PC-3 (cell line): Measurements from ENCODE around the gene PNRC2. TPM values are rescaled to one million over a fixed set of nuclear protein-coding genes. Genes with fewer than 3 reads are reported as not detected.
"Not testable (repeated sequence)": the region's sequence is repeated elsewhere in the genome, so short reads cannot be mapped to it uniquely, and the experiment has no call there.

Experiments
- ATAC-seq: fragments of 200-7000 bp; cut with Tn5 transposase; 2 replicates; pipeline ENCODE4 v1.9.1; 2020; ENCODE audit warnings: mild to moderate bottlenecking, moderate library complexity
- BruUV-seq: library from RNA; stranded (reverse); fragments of 400-500 nt; replicated peaks from 2 replicates; lab custom pipeline; 2021; lab: Mats Ljungman, UMichigan
- CTCF ChIA-PET: fragments of 300-600 bp; sonication (Branson Sonifier 250); formaldehyde crosslinking; loops from one replicate; lab custom pipeline; 2022; ENCODE audit warnings: antibody characterized with exemption; lab: Charles Lee
- POLR2A ChIA-PET: fragments of 300-600 bp; sonication (Branson Sonifier 250); formaldehyde crosslinking; loops from one replicate; lab custom pipeline; 2022; ENCODE audit warnings: antibody characterized with exemption; ENCODE audit not compliant: unreplicated experiment; lab: Charles Lee
- DNase-seq: peaks from one replicate; pipeline ENCODE4 v3.0.0-alpha.2; 2015
- H2AFZ ChIP-seq: fragments of 300-600 bp; sonication (generic); 2 replicates; pipeline ENCODE4 v1.6.0; 2016; ENCODE audit warnings: antibody characterized with exemption, low read length
- H3F3A ChIP-seq: fragments of 300-600 bp; sonication (generic); one replicate; pipeline ENCODE4 v1.6.0; 2017; ENCODE audit warnings: antibody characterized with exemption, low read length, control low read depth, mild to moderate bottlenecking; ENCODE audit not compliant: unreplicated experiment
- H3K27ac ChIP-seq: fragments of 300-600 bp; sonication (generic); 2 replicates; pipeline ENCODE4 v1.5.1; 2016; ENCODE audit warnings: mild to moderate bottlenecking, low read length
- H3K27me3 ChIP-seq: fragments of 300-600 bp; sonication (generic); 2 replicates; pipeline ENCODE4 v1.6.1; 2016; ENCODE audit warnings: low read length, mixed read lengths
- H3K36me3 ChIP-seq: fragments of 300-600 bp; sonication (generic); 2 replicates; pipeline ENCODE4 v1.6.1; 2016; ENCODE audit warnings: low read depth, mixed run types, low read length, mixed read lengths
- H3K4me1 ChIP-seq: fragments of 300-600 bp; sonication (generic); 2 replicates; pipeline ENCODE4 v1.5.1; 2016; ENCODE audit warnings: low read length; ENCODE audit not compliant: insufficient read depth
- H3K4me2 ChIP-seq: fragments of 300-600 bp; sonication (generic); 2 replicates; pipeline ENCODE4 v1.6.0; 2016; ENCODE audit warnings: low read length
- H3K4me3 ChIP-seq: fragments of 300-600 bp; sonication (generic); 2 replicates; pipeline ENCODE4 v1.5.1; 2016; ENCODE audit warnings: mild to moderate bottlenecking, low read length, mixed read lengths
- H3K79me2 ChIP-seq: fragments of 300-600 bp; sonication (generic); 2 replicates; pipeline ENCODE4 v1.6.1; 2017; ENCODE audit warnings: low read length, mixed read lengths
- H3K9ac ChIP-seq: fragments of 300-600 bp; sonication (generic); 2 replicates; pipeline ENCODE4 v1.6.0; 2016; ENCODE audit warnings: mild to moderate bottlenecking, low read length
- H3K9me2 ChIP-seq: fragments of 300-600 bp; sonication (generic); replicated peaks from 2 replicates; pipeline ENCODE4 v1.6.1; 2016; ENCODE audit warnings: mixed run types, low read length, mixed read lengths
- H3K9me3 ChIP-seq: fragments of 300-600 bp; sonication (generic); 2 replicates; pipeline ENCODE4 v1.6.1; 2016; ENCODE audit warnings: low read length, mixed read lengths
- H4K20me1 ChIP-seq: fragments of 300-600 bp; sonication (generic); 2 replicates; pipeline ENCODE4 v1.6.1; 2016; ENCODE audit warnings: low read length, mixed read lengths
- CTCF ChIP-seq: fragments of 300-600 bp; sonication (generic); conservative IDR thresholded peaks from 2 replicates; pipeline ENCODE4 v1.5.1; 2017; ENCODE audit warnings: antibody characterized with exemption, low read depth, mild to moderate bottlenecking, low read length
- EZH2 ChIP-seq: fragments of 300-600 bp; sonication (generic); IDR thresholded peaks from one replicate; pipeline ENCODE4 v1.6.1; 2017; ENCODE audit warnings: antibody characterized with exemption, mild to moderate bottlenecking, low read length; ENCODE audit not compliant: unreplicated experiment
- EZH2phosphoT487 ChIP-seq: fragments of 300-600 bp; sonication (generic); IDR thresholded peaks from 2 replicates; pipeline ENCODE4 v1.6.1; 2018; ENCODE audit warnings: mild to moderate bottlenecking, antibody characterized with exemption, low read length, borderline replicate concordance
- intact Hi-C: fragments of 100-400 bp; cut with micrococcal nuclease; formaldehyde crosslinking; loops from 2 replicates; pipeline ENCODE4 v1.9.0; 2023
- total RNA-seq: library from RNA; depleted of rRNA; stranded (reverse); fragments of >200 nt; gene quantifications from 2 replicates; pipeline ENCODE4 v1.2.3, GENCODE V29; 2014

The PNRC2 gene
- total RNA-seq, 1 experiment from 2014 or later = 45.6 TPM

- Histone ChIP-seq H2AFZ (0 out of 2 replicates have a peak overlapping the region, but pooled peaks have one; percentile 1), H3K36me3 (no peaks in the 10 kb centered on the region), H3K4me1 (peaks cover 7% of the 10 kb centered on the region), H3K9me3 (no peaks in the 10 kb centered on the region), H3F3A (no peaks in the 10 kb centered on the region), H3K79me2 (peaks cover 6% of the 10 kb centered on the region), H3K27me3 (no peaks in the 10 kb centered on the region), H3K9me2 (no peaks in the 10 kb centered on the region), H3K4me3 (no peak overlapping the region), H3K4me2 (no peak overlapping the region), H3K9ac (no peak overlapping the region), H4K20me1 (peaks cover 1% of the 10 kb centered on the region), H3K27ac (no peak overlapping the region)
- BruUV-seq = no TSS peak
- TF ChIP-seq CTCF = no peak
- TF ChIP-seq EZH2phosphoT487 = no peak
- ChIA-PET CTCF (no interaction called here), POLR2A (no interaction called here)
- ATAC-seq (peak; percentile 32), DNase-seq (peak; percentile 45)
- intact Hi-C loops = no loop called here
Observed at GRCh38 chr1:23984417-23985186, 25.0 kb downstream of the PNRC2 start.

GRCh38 chr1:23987038-23987437 lies 27.4 kb downstream of the PNRC2 start:
- H3K9me2 ChIP-seq, H3K79me2 ChIP-seq, H3F3A ChIP-seq, POLR2A ChIA-PET, H3K27me3 ChIP-seq, H2AFZ ChIP-seq, H3K36me3 ChIP-seq, H3K27ac ChIP-seq, BruUV-seq, ATAC-seq, DNase-seq, H3K4me3 ChIP-seq, H3K9ac ChIP-seq, H3K4me2 ChIP-seq, intact Hi-C loops, H3K9me3 ChIP-seq, H3K4me1 ChIP-seq, H4K20me1 ChIP-seq: not testable (repeated sequence)
- CTCF ChIA-PET = interaction anchor here (0.5 kb wide), 1 partner anchor 37 kb away, joined by 4 read pairs; no protein-coding TSS in a partner anchor

DNA sequence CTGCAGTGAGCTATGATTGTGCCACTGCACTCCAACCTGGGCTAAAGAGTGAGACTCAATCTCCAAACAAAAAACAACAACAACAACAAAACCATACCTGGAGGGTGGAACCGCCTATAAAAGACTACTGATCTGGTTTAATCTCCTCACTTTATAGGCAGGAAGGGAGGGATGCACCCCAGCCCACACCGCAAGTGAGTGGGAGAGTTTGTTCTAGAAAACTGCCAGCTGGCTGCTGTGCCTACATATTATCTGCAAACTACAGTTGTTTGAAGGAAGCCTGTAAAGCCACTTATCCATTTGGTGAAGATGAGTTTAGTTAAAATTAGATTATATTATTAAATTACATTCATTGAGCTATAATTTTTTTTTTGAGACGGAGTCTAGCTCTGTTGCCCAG lies 29.6 kb downstream of the PNRC2 start:
- no peak overlapping the region for H3K4me2 ChIP-seq
- H3K9me3 ChIP-seq = no peaks in the 10 kb centered on the region
- no TSS peak for BruUV-seq
- H3K4me3 ChIP-seq = no peak overlapping the region
- intact Hi-C loops = no loop called here
- no peak overlapping the region for H3K9ac ChIP-seq
- no peaks in the 10 kb centered on the region; the same call in 1 of the 2 replicates for H3K4me1 ChIP-seq
- ATAC-seq = no peak
- no peaks in the 10 kb centered on the region for H4K20me1 ChIP-seq
- no peaks in the 10 kb centered on the region for H3K9me2 ChIP-seq
- no peak overlapping the region for H2AFZ ChIP-seq
- no peaks in the 10 kb centered on the region for H3K36me3 ChIP-seq
- TF ChIP-seq EZH2 (no peak), CTCF (no peak), EZH2phosphoT487 (no peak)
- no peak overlapping the region for H3K27ac ChIP-seq
- no peaks in the 10 kb centered on the region for H3K27me3 ChIP-seq
- ChIA-PET POLR2A (interaction anchor here (0.5 kb wide), 1 partner anchor 9 kb away, joined by 4 read pairs; the partner anchor contains the start of gene SRSF10), CTCF (no interaction called here)
- H3F3A ChIP-seq = no peaks in the 10 kb centered on the region
- DNase-seq = no peak
- H3K79me2 ChIP-seq = no peaks in the 10 kb centered on the region

GRCh38 chr1:23992011-23992410 lies 32.4 kb downstream of the PNRC2 start:
- H3F3A ChIP-seq, DNase-seq, H3K79me2 ChIP-seq, intact Hi-C loops, H3K36me3 ChIP-seq, H3K4me3 ChIP-seq, H4K20me1 ChIP-seq, H3K9me3 ChIP-seq, H3K9ac ChIP-seq, H3K27me3 ChIP-seq, H3K9me2 ChIP-seq, H3K27ac ChIP-seq, POLR2A ChIA-PET, BruUV-seq, H2AFZ ChIP-seq, H3K4me1 ChIP-seq, CTCF ChIA-PET, ATAC-seq, H3K4me2 ChIP-seq: not testable (repeated sequence)
